ENCODE results near the gene HBA2. TPM values are rescaled to one million over a fixed set of nuclear protein-coding genes. Genes with fewer than 3 reads are reported as not detected.
"Not testable (repeated sequence)": the region's sequence is repeated elsewhere in the genome, so short reads cannot be mapped to it uniquely, and the experiment has no call there.

The HBA2 gene
- total RNA-seq, 1 experiment from 2014 or later = not detected

GRCh38 chr16:180681-181564 is 8.2 kb downstream of the HBA2 start:
- DNase-seq (ENCODE audit: low read depth, low spot score) = peak; percentile 63
- in situ Hi-C loops (cut with HindIII; ENCODE audit: low pct_unique_long_range_greater_than_20kb, low sequenced_read_pairs) = no loop called here

- DNase-seq (ENCODE audit: low read depth, low spot score) = no peak
- in situ Hi-C loops (cut with HindIII; ENCODE audit: low pct_unique_long_range_greater_than_20kb, low sequenced_read_pairs) = no loop called here
Measured at GRCh38 chr16:181565-182021, 8.9 kb downstream of the HBA2 start.

GRCh38 chr16:183005-183404 is 10.3 kb downstream of the HBA2 start:
- no peak for DNase-seq (ENCODE audit: low read depth, low spot score)
- in situ Hi-C loops (cut with HindIII; ENCODE audit: low pct_unique_long_range_greater_than_20kb, low sequenced_read_pairs) = no loop called here

- DNase-seq (ENCODE audit: low read depth, low spot score) = no peak
- in situ Hi-C loops (cut with HindIII; ENCODE audit: low pct_unique_long_range_greater_than_20kb, low sequenced_read_pairs) = no loop called here
Measured at GRCh38 chr16:185213-185612, 12.5 kb downstream of the HBA2 start.

GRCh38 chr16:185691-186090 is 13.0 kb downstream of the HBA2 start:
- in situ Hi-C loops (cut with HindIII; ENCODE audit: low pct_unique_long_range_greater_than_20kb, low sequenced_read_pairs) = no loop called here
- no peak for DNase-seq (ENCODE audit: low read depth, low spot score)

GRCh38 chr16:187330-187729 is 14.7 kb downstream of the HBA2 start:
- in situ Hi-C loops (cut with HindIII; ENCODE audit: low pct_unique_long_range_greater_than_20kb, low sequenced_read_pairs) = no loop called here
- no peak for DNase-seq (ENCODE audit: low read depth, low spot score)

GRCh38 chr16:188674-189073 is 16.0 kb downstream of the HBA2 start:
- in situ Hi-C loops (cut with HindIII; ENCODE audit: low pct_unique_long_range_greater_than_20kb, low sequenced_read_pairs) = no loop called here
- DNase-seq (ENCODE audit: low read depth, low spot score) = no peak

GRCh38 chr16:189604-190186 is 17.0 kb downstream of the HBA2 start:
- in situ Hi-C loops (cut with HindIII; ENCODE audit: low pct_unique_long_range_greater_than_20kb, low sequenced_read_pairs) = no loop called here
- DNase-seq (ENCODE audit: low read depth, low spot score) = no peak

- DNase-seq (ENCODE audit: low read depth, low spot score) = no peak
- in situ Hi-C loops (cut with HindIII; ENCODE audit: low pct_unique_long_range_greater_than_20kb, low sequenced_read_pairs) = no loop called here
Measured at GRCh38 chr16:191831-192230, 19.2 kb downstream of the HBA2 start.

GRCh38 chr16:192686-193085 is 20.0 kb downstream of the HBA2 start:
- DNase-seq (ENCODE audit: low read depth, low spot score) = no peak
- in situ Hi-C loops (cut with HindIII; ENCODE audit: low pct_unique_long_range_greater_than_20kb, low sequenced_read_pairs) = no loop called here

GRCh38 chr16:193441-193840 is 20.8 kb downstream of the HBA2 start:
- no peak for DNase-seq (ENCODE audit: low read depth, low spot score)
- in situ Hi-C loops (cut with HindIII; ENCODE audit: low pct_unique_long_range_greater_than_20kb, low sequenced_read_pairs) = no loop called here

GRCh38 chr16:194516-194915 is 21.8 kb downstream of the HBA2 start:
- in situ Hi-C loops (cut with HindIII; ENCODE audit: low pct_unique_long_range_greater_than_20kb, low sequenced_read_pairs) = no loop called here
- DNase-seq (ENCODE audit: low read depth, low spot score) = no peak

- DNase-seq (ENCODE audit: low read depth, low spot score) = no peak
Measured at GRCh38 chr16:200388-200787, 27.7 kb downstream of the HBA2 start.

GRCh38 chr16:203246-203645 is 30.6 kb downstream of the HBA2 start:
- in situ Hi-C loops (cut with HindIII; ENCODE audit: low pct_unique_long_range_greater_than_20kb, low sequenced_read_pairs) = no loop called here
- DNase-seq (ENCODE audit: low read depth, low spot score) = no peak

More at GRCh38 chr16:200388-200787, 27.7 kb downstream of the HBA2 start:
- in situ Hi-C loops (cut with HindIII; ENCODE audit: low pct_unique_long_range_greater_than_20kb, low sequenced_read_pairs) = no loop called here

- in situ Hi-C loops (cut with HindIII; ENCODE audit: low pct_unique_long_range_greater_than_20kb, low sequenced_read_pairs); DNase-seq (ENCODE audit: low read depth, low spot score): not testable (repeated sequence)
Measured at GRCh38 chr16:204046-204445, 31.4 kb downstream of the HBA2 start.

- in situ Hi-C loops (cut with HindIII; ENCODE audit: low pct_unique_long_range_greater_than_20kb, low sequenced_read_pairs); DNase-seq (ENCODE audit: low read depth, low spot score): not testable (repeated sequence)
Measured at GRCh38 chr16:209359-209758, 36.7 kb downstream of the HBA2 start.

- DNase-seq (ENCODE audit: low read depth, low spot score); in situ Hi-C loops (cut with HindIII; ENCODE audit: low pct_unique_long_range_greater_than_20kb, low sequenced_read_pairs): not testable (repeated sequence)
Measured at GRCh38 chr16:211631-212180, 39.0 kb downstream of the HBA2 start.

- in situ Hi-C loops (cut with HindIII; ENCODE audit: low pct_unique_long_range_greater_than_20kb, low sequenced_read_pairs) = no loop called here
- DNase-seq (ENCODE audit: low read depth, low spot score) = no peak
Measured at GRCh38 chr16:212999-213398, 40.3 kb downstream of the HBA2 start.

GRCh38 chr16:220021-220420 is 47.3 kb downstream of the HBA2 start:
- in situ Hi-C loops (cut with HindIII; ENCODE audit: low pct_unique_long_range_greater_than_20kb, low sequenced_read_pairs) = no loop called here
- DNase-seq (ENCODE audit: low read depth, low spot score) = no peak
